Esophagus (tissue), 2 donors: ENCODE results near the gene PPT1. TPM values are rescaled to one million over a fixed set of nuclear protein-coding genes. Genes with fewer than 3 reads are reported as not detected.

Experiments used
- H3K27ac ChIP-seq, 2 donors: one replicate each; pipeline ENCODE4 v1.5.1; 2013; ENCODE audit warnings: low read depth in 2 of 2, mild to moderate bottlenecking in 2 of 2, inconsistent platforms in 1 of 2, low read length in 1 of 2, moderate library complexity in 1 of 2
- H3K27me3 ChIP-seq, 2 donors: one replicate each; pipeline ENCODE4 v1.6.1; 2013; ENCODE audit warnings: low read length in 2 of 2, control low read depth in 1 of 2, mild to moderate bottlenecking in 1 of 2; ENCODE audit not compliant: insufficient read depth in 2 of 2, control insufficient read depth in 1 of 2
- H3K36me3 ChIP-seq, 2 donors: one replicate each; pipeline ENCODE4 v1.6.1; 2013; ENCODE audit warnings: low read length in 1 of 2; ENCODE audit not compliant: control insufficient read depth in 2 of 2, insufficient read depth in 2 of 2
- H3K4me1 ChIP-seq, 2 donors: one replicate each; pipeline ENCODE4 v1.6.1; 2013; ENCODE audit warnings: low read length in 1 of 2; ENCODE audit not compliant: control insufficient read depth in 2 of 2, insufficient read depth in 2 of 2
- H3K4me3 ChIP-seq, 2 donors: one replicate each; pipeline ENCODE4 v1.5.1; 2013; ENCODE audit warnings: low read length in 2 of 2, mild to moderate bottlenecking in 2 of 2, low read depth in 1 of 2, moderate library complexity in 1 of 2
- H3K9me3 ChIP-seq, 2 donors: one replicate each; pipeline ENCODE4 v1.6.1; 2013; ENCODE audit warnings: mild to moderate bottlenecking in 2 of 2, low read depth in 1 of 2, low read length in 1 of 2, moderate library complexity in 1 of 2; ENCODE audit not compliant: control insufficient read depth in 2 of 2, insufficient read depth in 1 of 2
- WGBS, 2 donors: extraction: QIAGEN DNeasy Blood & Tissue Kit; methylation state at CpG; one replicate each; pipeline ENCODE4 v1.1.7; 2013; 5-methylcytosine and 5-hydroxymethylcytosine counted together
- polyA plus RNA-seq, 2 donors: library from polyadenylated mRNA; stranded (reverse); fragments of 200-250 nt; gene quantifications; one replicate each; pipeline ENCODE4 v1.2.3, GENCODE V29; 2013
- donor health status: healthy with polysubstance abuse.
- donor health status: Bipolar disorder and iron deficiency.

PPT1 gene
- polyA plus RNA-seq, 2 donors, result 20.3 to 25.1 TPM

DNA sequence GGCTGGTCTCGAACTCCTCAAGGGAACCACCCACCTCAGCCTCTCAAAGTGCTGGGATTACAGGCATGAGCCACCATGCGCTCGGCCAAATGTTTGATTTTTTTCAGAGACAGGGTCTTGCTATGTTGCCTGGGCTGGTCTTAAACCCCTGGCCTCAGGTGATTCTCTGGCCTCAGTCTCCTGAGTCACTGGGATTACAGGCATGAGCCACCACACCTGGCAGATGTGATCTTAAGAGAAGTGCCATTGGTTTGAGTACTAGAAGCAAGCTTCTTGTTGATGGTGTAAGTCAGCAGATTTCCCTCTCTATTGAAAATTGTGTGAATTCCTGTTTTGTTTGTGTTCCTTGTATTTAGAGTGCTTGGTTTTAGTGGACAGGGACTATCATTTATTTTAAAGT is 51.3 kb downstream of the PPT1 start:
- WGBS, 2 donors, result 88 to 94% methylated on average over 3 of the region's 3 CpGs
- H3K9me3 ChIP-seq, result no peaks in the 10 kb centered on the region
- peak overlapping the region in 1 of 2 donors; percentile 29 for H3K27ac ChIP-seq
- H3K27me3 ChIP-seq, result no peaks in the 10 kb centered on the region
- H3K36me3 ChIP-seq, result no peaks in the 10 kb centered on the region
- no peak overlapping the region for H3K4me3 ChIP-seq
- no peaks in the 10 kb centered on the region for H3K4me1 ChIP-seq

DNA sequence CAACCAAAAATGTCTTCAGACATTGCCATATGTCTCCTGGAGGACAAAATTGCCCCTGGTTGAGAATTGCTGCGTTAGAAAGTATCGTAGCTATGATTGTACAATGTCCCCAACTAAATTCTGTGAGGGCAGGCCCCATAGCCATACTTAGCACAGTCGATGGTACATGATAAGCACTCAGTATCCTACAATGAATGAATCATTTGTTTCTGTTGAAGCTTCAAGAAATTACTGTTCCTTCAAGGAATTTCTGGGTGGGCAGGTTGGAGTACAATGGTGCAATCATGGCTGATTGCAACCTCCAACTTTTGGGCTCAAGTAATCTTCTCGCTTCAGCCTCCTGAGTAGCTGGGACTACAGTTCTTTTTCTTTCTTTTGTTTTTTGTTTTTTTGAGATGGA is 51.9 kb downstream of the PPT1 start:
- Histone ChIP-seq H3K36me3 (no peaks in the 10 kb centered on the region), H3K27me3 (no peaks in the 10 kb centered on the region), H3K4me3 (no peak overlapping the region), H3K27ac (peak overlapping the region in 1 of 2 donors; percentile 6), H3K9me3 (no peaks in the 10 kb centered on the region), H3K4me1 (no peaks in the 10 kb centered on the region)
- WGBS, 2 donors, result 80 to 89% methylated on average over 4 of the region's 4 CpGs

DNA sequence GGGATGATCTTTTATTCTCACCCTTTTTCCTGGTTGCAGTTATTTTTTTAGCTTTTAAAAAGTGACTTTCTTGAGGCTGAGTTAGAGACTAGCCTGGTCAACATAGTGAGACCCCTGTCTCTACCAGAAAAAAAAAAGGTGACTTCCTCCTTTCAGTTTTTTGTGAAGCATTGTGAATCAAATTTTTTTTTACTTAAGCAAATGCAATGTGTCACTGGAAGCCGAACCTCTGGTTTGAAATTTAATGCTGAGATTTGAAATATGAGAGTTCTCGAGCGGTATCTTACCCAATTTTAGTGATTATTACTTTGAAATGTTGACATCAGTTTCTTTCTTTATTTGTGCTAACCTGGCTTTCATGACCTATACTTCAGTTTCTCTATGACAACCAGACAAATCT is 52.9 kb downstream of the PPT1 start:
- Histone ChIP-seq H3K36me3 (no peaks in the 10 kb centered on the region), H3K4me3 (no peak overlapping the region), H3K27ac (no peak overlapping the region), H3K9me3 (no peaks in the 10 kb centered on the region), H3K4me1 (no peaks in the 10 kb centered on the region), H3K27me3 (no peaks in the 10 kb centered on the region)
- WGBS, 2 donors, result 61 to 66% methylated on average over 3 of the region's 3 CpGs

DNA sequence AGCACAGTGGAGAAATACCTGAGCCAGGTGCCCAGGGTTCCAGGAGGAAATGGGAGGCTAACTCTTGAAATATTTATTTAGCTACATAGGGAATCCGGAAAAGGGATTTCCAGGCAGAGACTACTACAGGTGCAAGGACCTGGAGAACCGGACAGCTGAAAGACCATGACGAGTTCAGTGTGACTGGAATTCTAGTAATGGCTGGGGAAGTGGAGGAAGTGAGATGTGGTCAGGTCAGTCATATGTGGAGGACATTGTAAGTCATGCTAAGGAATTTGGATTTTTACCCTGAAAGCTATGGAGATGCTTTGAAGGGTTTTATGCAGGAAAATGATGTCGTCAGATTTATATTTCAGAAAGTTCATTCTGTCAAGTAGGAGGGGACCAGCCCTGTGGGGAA is 54.7 kb downstream of the PPT1 start:
- Histone ChIP-seq H3K27me3 (no peaks in the 10 kb centered on the region), H3K27ac (peak overlapping the region; percentile 11 to 34), H3K4me3 (peak overlapping the region; percentile 7 to 96), H3K36me3 (no peaks in the 10 kb centered on the region), H3K9me3 (no peaks in the 10 kb centered on the region), H3K4me1 (no peaks in the 10 kb centered on the region)
- WGBS, 2 donors, result 65 to 71% methylated on average over 4 of the region's 4 CpGs

DNA sequence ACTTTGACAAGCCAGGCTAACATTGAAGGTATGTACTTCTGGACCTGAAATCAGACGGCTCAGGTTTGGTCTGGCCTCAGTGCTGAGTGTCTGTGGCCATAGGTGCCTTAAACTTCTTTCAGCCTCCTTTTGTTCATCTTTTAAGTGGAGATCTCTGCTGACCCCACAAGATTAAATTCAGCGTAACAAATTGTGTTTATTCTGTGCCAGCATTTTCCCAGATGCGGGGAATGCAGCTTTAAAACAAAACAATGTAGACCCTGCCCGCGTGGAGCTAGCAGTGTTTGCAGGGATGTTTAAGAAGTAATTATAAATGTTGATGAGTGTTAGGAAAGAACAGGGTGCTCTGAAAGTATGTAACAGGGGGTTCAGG is 55.6 kb downstream of the PPT1 start:
- WGBS, 2 donors, result 6 to 10% methylated on average over 5 of the region's 5 CpGs
- no peaks in the 10 kb centered on the region for H3K36me3 ChIP-seq
- H3K9me3 ChIP-seq, result no peaks in the 10 kb centered on the region
- no peaks in the 10 kb centered on the region for H3K27me3 ChIP-seq
- H3K4me1 ChIP-seq, result no peaks in the 10 kb centered on the region
- H3K4me3 ChIP-seq, result peak overlapping the region; percentile 93 to 96
- peak overlapping the region; percentile 94 to 97 for H3K27ac ChIP-seq

DNA sequence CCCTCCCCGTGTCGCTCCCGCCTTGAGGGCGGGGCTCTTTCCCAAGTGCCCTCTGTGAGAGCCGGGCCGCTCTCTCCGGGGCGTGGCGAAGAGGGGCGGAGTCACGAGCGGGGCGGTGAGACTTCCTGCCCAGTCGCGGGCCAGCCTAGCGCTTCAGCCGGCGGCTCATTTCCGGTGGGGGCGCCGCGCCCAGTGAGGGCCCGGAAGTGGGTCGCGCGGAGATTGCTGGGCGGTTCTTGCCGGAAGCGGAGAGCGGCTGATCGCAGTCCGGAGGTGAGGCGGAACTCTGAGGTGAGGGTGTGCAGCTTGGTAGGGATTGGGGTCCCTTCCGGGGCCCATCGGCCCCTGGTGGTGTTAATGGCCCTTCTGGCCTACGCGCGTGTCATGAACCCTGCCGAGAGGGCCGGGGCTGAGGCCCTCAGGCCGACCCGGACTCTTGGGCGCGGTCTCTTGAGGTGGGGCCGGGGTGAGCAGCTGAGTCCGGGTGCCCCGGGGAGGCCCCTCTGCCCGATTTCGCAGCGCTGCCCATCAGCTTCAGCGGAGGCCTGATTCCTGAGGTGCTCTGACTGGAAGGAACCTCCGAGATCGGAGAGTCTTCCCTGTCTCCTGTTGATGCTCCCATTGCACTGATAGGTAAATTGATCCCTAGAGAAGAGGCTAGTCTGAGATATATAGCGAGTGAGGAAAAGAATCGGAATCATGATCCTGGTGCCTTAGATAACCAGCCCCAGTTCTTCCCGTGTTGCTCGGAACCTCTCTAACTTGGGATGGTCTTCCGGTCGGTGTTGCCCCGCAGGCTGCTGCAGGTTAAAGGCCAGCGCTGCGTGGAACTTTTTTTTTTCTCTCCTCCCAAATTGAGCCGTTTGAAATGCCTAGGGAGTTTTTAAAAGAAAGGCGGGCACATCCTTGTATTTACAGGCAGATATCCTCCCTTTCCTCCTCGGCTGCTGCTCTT is 56.3 kb downstream of the PPT1 start, which contains the start of gene CAP1:
Gene CAP1, plus strand, starts transcription at position 219 of the 955 bp plus-strand sequence. CDS start 18,618 bp downstream, outside the sequence.
- Histone ChIP-seq H3K27ac (peak within 1 kb of the TSS; percentile 97), H3K36me3 (no peaks in the 10 kb centered on the region), H3K27me3 (no peaks in the 10 kb centered on the region), H3K4me3 (peak within 1 kb of the TSS; percentile 93 to 96), H3K4me1 (no peaks in the 10 kb centered on the region), H3K9me3 (no peaks in the 10 kb centered on the region)
- 0% methylated on average over 61 to 65 of the region's 65 CpGs for WGBS, 2 donors

DNA sequence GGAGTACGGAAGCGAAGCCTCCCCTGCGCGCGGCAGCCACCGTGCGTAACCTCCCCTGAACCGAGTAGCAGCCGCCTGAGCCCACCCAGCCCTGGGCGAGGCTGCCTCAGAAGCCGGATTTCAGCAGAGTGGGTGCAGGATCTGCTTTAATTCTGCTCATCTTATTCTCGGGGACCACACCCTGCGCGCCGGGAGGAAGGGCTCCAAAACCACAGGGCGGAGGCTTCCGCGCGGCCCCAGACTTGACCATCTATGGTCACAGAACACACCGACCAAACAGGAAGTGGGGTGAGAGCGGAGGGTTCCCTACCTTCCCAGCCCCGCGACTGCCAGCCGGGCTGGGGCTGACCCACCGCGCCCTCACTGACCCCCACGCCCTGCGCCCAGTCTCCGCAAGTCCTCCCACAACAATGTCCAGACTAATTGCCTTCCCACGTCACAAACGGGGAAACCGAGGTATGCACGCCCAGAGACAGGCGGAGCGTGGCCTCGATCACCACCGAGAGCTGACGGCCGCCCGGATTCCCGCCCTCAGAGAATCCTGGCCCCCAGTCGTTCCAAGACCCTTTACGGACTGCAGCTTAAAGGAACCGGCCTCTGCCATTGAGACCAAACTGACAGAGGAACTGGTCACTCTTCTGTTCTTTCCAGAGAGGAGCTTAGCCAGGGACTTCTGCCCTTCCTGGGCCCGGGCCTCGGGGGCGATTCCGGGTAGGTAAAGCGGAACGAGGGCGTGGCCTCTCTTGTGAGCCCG is 57.1 kb downstream of the PPT1 start:
- peak overlapping the region; percentile 97 for H3K27ac ChIP-seq
- H3K27me3 ChIP-seq, result no peaks in the 10 kb centered on the region
- no peaks in the 10 kb centered on the region for H3K36me3 ChIP-seq
- H3K4me1 ChIP-seq, result no peaks in the 10 kb centered on the region
- 0% methylated on average over 52 of the region's 52 CpGs for WGBS, 2 donors
- peak overlapping the region; percentile 48 to 85 for H3K4me3 ChIP-seq
- no peaks in the 10 kb centered on the region for H3K9me3 ChIP-seq

DNA sequence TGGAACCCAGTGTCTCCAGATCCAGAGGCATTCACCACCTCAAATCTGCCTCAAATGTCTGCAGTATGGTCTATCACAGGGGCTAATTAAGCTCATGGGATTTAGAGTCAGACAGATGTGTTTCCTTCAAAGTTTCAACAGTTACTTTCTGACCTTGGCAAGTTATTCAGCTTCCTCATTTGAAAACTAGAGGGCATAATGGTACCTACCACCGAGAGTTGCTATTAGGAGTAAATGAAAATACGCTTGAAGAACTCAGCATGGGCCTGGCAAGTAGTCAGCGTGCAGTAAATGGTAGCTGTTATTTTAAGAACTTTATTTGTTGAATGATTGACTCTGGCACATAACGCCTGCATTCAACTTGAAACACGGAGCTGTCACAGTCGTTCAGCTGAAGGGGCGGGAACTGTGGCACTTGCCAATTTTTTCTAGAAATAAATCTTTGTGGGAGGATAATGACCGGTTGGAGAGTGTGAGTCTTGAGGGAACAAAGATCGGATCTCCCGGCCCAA is 57.8 kb downstream of the PPT1 start:
- Histone ChIP-seq H3K27me3 (no peaks in the 10 kb centered on the region), H3K4me3 (peak overlapping the region; percentile 48 to 85), H3K9me3 (no peaks in the 10 kb centered on the region), H3K4me1 (no peaks in the 10 kb centered on the region), H3K27ac (peak overlapping the region; percentile 97), H3K36me3 (no peaks in the 10 kb centered on the region)
- 0 to 1% methylated on average over 10 of the region's 10 CpGs for WGBS, 2 donors

DNA sequence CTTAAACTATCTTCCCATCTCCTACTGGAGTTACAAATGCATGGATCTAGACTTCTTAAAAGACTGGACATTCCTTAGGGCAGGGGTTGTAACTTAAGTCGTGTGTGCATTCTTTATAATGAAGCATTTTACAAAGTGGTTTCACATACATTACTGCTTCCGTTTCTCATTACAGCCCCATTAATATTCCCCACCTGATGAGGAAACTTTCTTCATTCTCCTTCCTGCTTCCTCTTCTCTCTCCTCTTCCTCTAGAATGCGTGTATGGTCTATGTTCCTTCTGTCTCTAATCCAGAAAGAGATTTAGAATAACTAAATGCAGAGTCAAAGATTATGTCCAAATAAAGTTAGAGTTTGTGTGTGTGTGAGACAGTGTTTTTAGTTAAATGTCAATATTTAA is 58.4 kb downstream of the PPT1 start:
- no peaks in the 10 kb centered on the region for H3K9me3 ChIP-seq
- no peaks in the 10 kb centered on the region for H3K27me3 ChIP-seq
- peak overlapping the region in 1 of 2 donors; percentile 97 for H3K27ac ChIP-seq
- 53 to 66% methylated on average over 3 of the region's 3 CpGs for WGBS, 2 donors
- no peaks in the 10 kb centered on the region for H3K4me1 ChIP-seq
- no peaks in the 10 kb centered on the region for H3K36me3 ChIP-seq
- no peak overlapping the region for H3K4me3 ChIP-seq
